Cardiac muscle cell (in vitro differentiated cells and primary cell): Measurements from ENCODE around the gene NPAS3. TPM values are rescaled to one million over a fixed set of nuclear protein-coding genes. Genes with fewer than 3 reads are reported as not detected.

ENCODE experiments used
- DNase-seq, 2 donors: peaks; one replicate each; pipeline versions ENCODE4 v3.0.0 to v3.0.0-alpha.2; 2010 to 2017; ENCODE audit warnings: low read depth in 1 of 2, low spot score in 1 of 2
- H3K27ac ChIP-seq: fragments of 200-600 bp; sonication (generic); 2 replicates; pipeline ENCODE4 v1.5.1; 2016
- H3K27me3 ChIP-seq: fragments of 200-600 bp; sonication (generic); 2 replicates; pipeline ENCODE4 v1.6.0; 2016; ENCODE audit warnings: control low read depth
- H3K36me3 ChIP-seq: fragments of 200-600 bp; sonication (generic); 2 replicates; pipeline ENCODE4 v1.5.1; 2016; ENCODE audit warnings: control low read depth
- H3K4me1 ChIP-seq: fragments of 200-600 bp; sonication (generic); 2 replicates; pipeline ENCODE4 v1.8.1; 2017; ENCODE audit warnings: low read depth, mild to moderate bottlenecking, mixed run types
- H3K4me3 ChIP-seq: fragments of 200-600 bp; sonication (generic); 2 replicates; pipeline ENCODE4 v1.5.1; 2016; ENCODE audit warnings: mild to moderate bottlenecking
- H3K9me3 ChIP-seq: fragments of 200-600 bp; sonication (generic); 2 replicates; pipeline ENCODE4 v1.5.1; 2017; ENCODE audit warnings: low read depth, mild to moderate bottlenecking, control low read depth
- CTCF ChIP-seq: IDR thresholded peaks from 2 replicates; pipeline ENCODE4 v1.5.1; 2012; ENCODE audit warnings: low read depth, mild to moderate bottlenecking, low read length
- polyA plus RNA-seq: library from polyadenylated mRNA; unstranded; fragments of >200 nt; fragmentation: Nextera tagmentation; extraction: Ambion mirVana; gene quantifications from 2 replicates; pipeline ENCODE4 v1.2.1, GENCODE V29; 2016
- total RNA-seq: library from RNA; depleted of rRNA; stranded (reverse); fragments of >200 nt; gene quantifications from 2 replicates; pipeline ENCODE4 v1.2.3, GENCODE V29; 2016

NPAS3 gene
- total and polyA plus RNA-seq, 2 experiments from 2014 or later = 0.18 TPM

DNA sequence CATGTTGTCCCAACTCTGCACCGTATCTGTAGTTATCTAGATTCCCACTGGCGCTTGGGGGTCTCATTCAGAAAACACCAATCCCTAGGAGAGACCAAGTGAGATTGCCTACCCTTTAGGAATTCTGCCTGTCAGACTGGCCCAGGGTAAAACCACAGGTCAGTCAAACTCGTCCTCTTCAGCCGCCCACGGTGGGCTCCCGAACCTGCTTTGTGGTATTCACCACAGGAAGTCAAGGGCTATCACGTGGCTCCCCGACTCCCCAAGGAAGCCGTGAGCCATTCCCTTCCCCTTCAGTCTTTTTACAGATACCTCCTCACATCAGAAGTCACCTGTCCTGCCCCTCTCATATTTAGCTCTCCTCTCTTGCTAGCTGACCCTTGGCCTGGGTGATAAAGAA, 852.3 kb downstream of the NPAS3 start:
- no peaks in the 10 kb centered on the region for H3K36me3 ChIP-seq
- H3K9me3 ChIP-seq = no peaks in the 10 kb centered on the region
- peaks cover 7% of the 10 kb centered on the region for H3K27me3 ChIP-seq
- H3K4me3 ChIP-seq = no peak overlapping the region
- no peak overlapping the region for H3K27ac ChIP-seq
- H3K4me1 ChIP-seq = peaks cover 6% of the 10 kb centered on the region
- no peak for DNase-seq
- TF ChIP-seq CTCF = no peak

- Histone ChIP-seq H3K4me3 (no peak overlapping the region), H3K27me3 (peaks cover 7% of the 10 kb centered on the region), H3K36me3 (no peaks in the 10 kb centered on the region), H3K9me3 (no peaks in the 10 kb centered on the region), H3K4me1 (peaks cover 6% of the 10 kb centered on the region), H3K27ac (no peak overlapping the region)
- no peak for DNase-seq
- TF ChIP-seq CTCF = no peak
Observed at GRCh38 chr14:33792009-33792719, 853.5 kb downstream of the NPAS3 start.

DNA sequence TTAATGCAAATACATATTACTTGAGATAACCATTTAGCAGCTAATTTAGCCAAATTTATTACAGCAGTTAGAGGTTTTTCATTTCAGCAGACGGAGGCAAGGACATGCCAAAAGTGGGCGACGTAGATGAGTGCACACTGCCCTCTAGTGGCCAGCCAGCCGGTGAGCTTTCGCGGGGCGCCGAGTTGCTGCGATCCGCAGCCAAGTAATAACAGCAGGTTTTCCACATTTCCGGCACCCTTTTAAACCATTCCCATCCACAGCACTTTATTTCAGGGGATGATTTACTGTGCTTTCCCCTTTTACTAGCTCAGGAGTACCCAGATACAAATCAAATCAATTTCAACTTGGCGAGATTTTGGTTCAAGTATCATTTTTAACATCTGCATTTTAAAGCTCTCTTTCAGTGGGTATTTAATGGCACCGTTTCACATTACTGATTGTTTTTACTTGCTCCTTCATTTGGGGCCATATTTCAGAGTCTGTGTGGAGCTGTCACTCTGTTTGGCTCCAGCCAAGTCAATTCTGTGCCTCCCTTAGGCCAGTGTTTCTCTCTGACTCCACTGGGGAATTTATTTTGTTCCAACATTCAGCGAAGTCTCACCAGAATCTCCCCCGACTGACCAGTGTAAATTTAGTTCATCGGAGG, 854.2 kb downstream of the NPAS3 start:
- Histone ChIP-seq H3K27me3 (peaks cover 7% of the 10 kb centered on the region), H3K27ac (no peak overlapping the region), H3K36me3 (no peaks in the 10 kb centered on the region), H3K9me3 (no peaks in the 10 kb centered on the region), H3K4me3 (no peak overlapping the region), H3K4me1 (peaks cover under 1% of the 10 kb centered on the region)
- peak; percentile 92 for TF ChIP-seq CTCF
- peak; percentile 84 to 91 for DNase-seq

DNA sequence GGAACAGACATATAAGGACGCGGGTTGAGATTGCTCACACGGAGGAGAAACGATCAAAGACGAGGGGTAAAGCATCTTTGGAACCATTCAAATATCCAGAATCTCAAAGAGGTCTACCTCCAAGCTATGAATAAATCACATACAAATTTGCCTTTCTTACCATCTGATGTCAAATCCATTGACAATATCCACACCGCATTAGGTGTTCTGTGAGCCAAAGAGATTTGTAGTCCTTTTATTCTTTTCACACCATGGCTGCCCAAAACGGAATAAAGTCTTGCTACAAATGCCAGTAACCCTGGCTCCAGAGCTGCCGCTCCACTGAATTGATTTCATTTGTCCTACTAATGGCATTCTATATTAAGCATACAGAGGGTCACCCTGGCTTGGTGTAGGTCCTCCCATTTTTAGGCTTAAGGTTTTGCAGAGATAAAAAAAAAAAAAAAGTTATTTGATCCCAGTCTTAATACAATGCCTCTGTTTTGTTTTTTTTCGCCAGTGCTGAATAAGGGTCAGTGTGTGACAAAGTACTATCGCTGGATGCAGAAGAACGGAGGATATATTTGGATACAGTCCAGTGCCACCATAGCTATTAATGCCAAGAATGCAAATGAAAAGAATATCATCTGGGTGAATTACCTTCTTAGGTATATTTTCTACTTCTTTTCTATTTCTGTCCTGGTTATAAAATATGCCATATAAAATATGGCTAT, 854.9 kb downstream of the NPAS3 start:
- Histone ChIP-seq H3K36me3 (no peaks in the 10 kb centered on the region), H3K27ac (no peak overlapping the region), H3K4me3 (no peak overlapping the region), H3K27me3 (peaks cover 7% of the 10 kb centered on the region), H3K9me3 (no peaks in the 10 kb centered on the region), H3K4me1 (no peaks in the 10 kb centered on the region)
- no peak for DNase-seq
- TF ChIP-seq CTCF = no peak

DNA sequence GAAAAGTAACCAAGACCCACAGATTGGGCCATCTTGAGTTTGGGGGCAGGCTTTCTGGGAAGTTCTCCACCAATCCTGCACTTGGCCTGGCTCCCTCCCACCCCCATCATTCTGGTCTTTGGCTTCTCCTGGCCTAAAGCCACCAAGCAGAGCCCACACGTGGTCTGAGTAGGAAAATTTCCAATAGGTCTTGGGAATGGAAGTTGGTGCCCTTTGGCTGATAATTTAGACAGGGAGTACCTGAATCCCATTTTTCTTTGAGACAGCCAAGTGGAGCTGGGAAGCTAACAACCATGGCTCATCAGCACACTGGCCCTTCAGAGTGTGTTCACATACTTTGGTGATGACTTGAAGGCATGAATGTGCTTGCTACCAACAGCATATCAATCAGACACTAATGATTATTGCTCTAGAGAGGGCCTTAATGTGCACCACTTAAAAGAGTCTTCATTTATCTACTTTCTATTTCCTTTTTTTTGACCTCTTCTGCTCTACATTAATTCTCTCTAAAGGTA, 856.2 kb downstream of the NPAS3 start:
- no peak for DNase-seq
- Histone ChIP-seq H3K4me1 (no peaks in the 10 kb centered on the region), H3K9me3 (no peaks in the 10 kb centered on the region), H3K36me3 (no peaks in the 10 kb centered on the region), H3K4me3 (no peak overlapping the region), H3K27me3 (peaks cover 7% of the 10 kb centered on the region), H3K27ac (no peak overlapping the region)
- TF ChIP-seq CTCF = no peak
